Activated B cell treated with CpG ODN at 0.5 μM for 24 hours (primary cell): ENCODE measurements around the gene C1orf105. TPM values are rescaled to one million over a fixed set of nuclear protein-coding genes. Genes with fewer than 3 reads are reported as not detected.

Experiments
- ATAC-seq: fragments of 200-7000 bp; cut with Tn5 transposase; one replicate; pipeline ENCODE4 v1.10.0; 2021; ENCODE audit warnings: low read depth, mild to moderate bottlenecking, moderate library complexity
- CTCF ChIA-PET: fragments of 350-600 bp; sonication (Branson Sonifier 250); formaldehyde crosslinking; loops from one replicate; lab custom pipeline; 2021; ENCODE audit warnings: antibody characterized with exemption; lab: Charles Lee
- POLR2A ChIA-PET: fragments of 350-600 bp; sonication (Branson Sonifier 250); formaldehyde crosslinking; loops from one replicate; lab custom pipeline; 2021; ENCODE audit warnings: antibody characterized with exemption; lab: Charles Lee
- DNase-seq: peaks from one replicate; pipeline ENCODE4 v3.0.0; 2022
- H3K27ac Mint-ChIP-seq: one replicate; pipeline ENCODE4 v1.8.0; 2020; ENCODE audit warnings: mixed read lengths
- H3K27me3 Mint-ChIP-seq: one replicate; pipeline ENCODE4 v1.8.0; 2021; ENCODE audit warnings: mixed read lengths
- H3K36me3 Mint-ChIP-seq: one replicate; pipeline ENCODE4 v1.8.0; 2021; ENCODE audit warnings: low read depth, mixed read lengths
- H3K4me1 Mint-ChIP-seq: one replicate; pipeline ENCODE4 v1.8.0; 2021; ENCODE audit warnings: mixed read lengths
- H3K4me3 Mint-ChIP-seq: one replicate; pipeline ENCODE4 v1.8.0; 2020; ENCODE audit warnings: mild to moderate bottlenecking, mixed read lengths
- H3K9me3 Mint-ChIP-seq: one replicate; pipeline ENCODE4 v1.8.0; 2020; ENCODE audit warnings: mixed read lengths
- CTCF ChIP-seq: fragments of 200-600 bp; IDR thresholded peaks from one replicate; pipeline ENCODE4 v1.8.0; 2022; ENCODE audit warnings: antibody characterized with exemption, mild to moderate bottlenecking
- intact Hi-C: fragments of 100-400 bp; cut with micrococcal nuclease; formaldehyde crosslinking; loops from one replicate; pipeline ENCODE4 v1.15.1; 2024
- total RNA-seq: library from RNA; stranded (reverse); gene quantifications from 2 replicates; pipeline ENCODE4 v1.2.3, GENCODE V29; 2022

C1orf105 gene
- total RNA-seq, 1 donor from 2014 or later, result not detected

- no peak for DNase-seq
- Mint-ChIP-seq H3K9me3 (no peaks in the 10 kb centered on the region), H3K4me3 (no peak overlapping the region), H3K27me3 (no peaks in the 10 kb centered on the region), H3K4me1 (peaks cover 46% of the 10 kb centered on the region), H3K36me3 (no peaks in the 10 kb centered on the region), H3K27ac (no peak overlapping the region)
- ATAC-seq, result no peak
- intact Hi-C loops, result no loop called here
- TF ChIP-seq CTCF, result no peak
- POLR2A ChIA-PET, result interaction anchor here (2.5 kb wide), 1 partner anchor 10 kb away, joined by 14 read pairs; no protein-coding TSS in a partner anchor
- CTCF ChIA-PET, result interaction anchor here (1.7 to 7.7 kb wide), 5 partner anchors 10 to 399 kb away, joined by 5 to 69 read pairs (median 23); no protein-coding TSS in a partner anchor
Measured at GRCh38 chr1:172400722-172401105, 19.8 kb upstream of the C1orf105 start.

DNA sequence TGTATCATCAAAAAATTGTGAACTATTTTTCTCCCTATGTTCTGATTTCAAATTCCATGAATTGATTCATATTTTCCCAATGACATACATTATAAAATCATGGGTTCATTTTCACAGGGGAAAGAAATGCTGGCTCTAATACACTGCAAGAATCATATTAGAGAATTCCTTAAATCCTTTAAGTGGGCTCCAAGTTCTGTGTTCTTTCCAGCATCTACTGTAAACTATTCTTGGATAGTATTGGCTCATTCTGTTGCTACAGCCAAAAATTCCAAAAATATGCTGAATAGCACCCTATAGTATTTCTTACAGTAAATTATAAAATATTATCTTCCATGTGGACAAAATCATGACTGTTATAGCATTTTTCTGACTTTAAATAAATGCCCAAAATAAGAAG is 19.0 kb upstream of the C1orf105 start:
- H3K36me3 Mint-ChIP-seq, result no peaks in the 10 kb centered on the region
- ATAC-seq (no peak), DNase-seq (no peak)
- intact Hi-C loops, result no loop called here
- ChIA-PET CTCF (interaction anchor here (2.8 to 7.7 kb wide), 3 partner anchors 11 to 399 kb away, joined by 23 to 69 read pairs (median 63); no protein-coding TSS in a partner anchor), POLR2A (no interaction called here)
- no peaks in the 10 kb centered on the region for H3K27me3 Mint-ChIP-seq
- no peak overlapping the region for H3K27ac Mint-ChIP-seq
- no peaks in the 10 kb centered on the region for H3K9me3 Mint-ChIP-seq
- H3K4me1 Mint-ChIP-seq, result peaks cover 39% of the 10 kb centered on the region
- no peak overlapping the region for H3K4me3 Mint-ChIP-seq
- TF ChIP-seq CTCF, result no peak

GRCh38 chr1:172401892-172402291 is 18.6 kb upstream of the C1orf105 start:
- H3K4me3 Mint-ChIP-seq, result no peak overlapping the region
- peaks cover 36% of the 10 kb centered on the region for H3K4me1 Mint-ChIP-seq
- DNase-seq, result no peak
- H3K36me3 Mint-ChIP-seq, result no peaks in the 10 kb centered on the region
- no peak for ATAC-seq
- TF ChIP-seq CTCF, result no peak
- ChIA-PET CTCF (interaction anchor here (0.8 to 7.7 kb wide), 3 partner anchors 43 to 400 kb away, joined by 3 to 63 read pairs (median 3); no protein-coding TSS in a partner anchor), POLR2A (no interaction called here)
- intact Hi-C loops, result no loop called here
- no peak overlapping the region for H3K27ac Mint-ChIP-seq
- no peaks in the 10 kb centered on the region for H3K27me3 Mint-ChIP-seq
- no peaks in the 10 kb centered on the region for H3K9me3 Mint-ChIP-seq

DNA sequence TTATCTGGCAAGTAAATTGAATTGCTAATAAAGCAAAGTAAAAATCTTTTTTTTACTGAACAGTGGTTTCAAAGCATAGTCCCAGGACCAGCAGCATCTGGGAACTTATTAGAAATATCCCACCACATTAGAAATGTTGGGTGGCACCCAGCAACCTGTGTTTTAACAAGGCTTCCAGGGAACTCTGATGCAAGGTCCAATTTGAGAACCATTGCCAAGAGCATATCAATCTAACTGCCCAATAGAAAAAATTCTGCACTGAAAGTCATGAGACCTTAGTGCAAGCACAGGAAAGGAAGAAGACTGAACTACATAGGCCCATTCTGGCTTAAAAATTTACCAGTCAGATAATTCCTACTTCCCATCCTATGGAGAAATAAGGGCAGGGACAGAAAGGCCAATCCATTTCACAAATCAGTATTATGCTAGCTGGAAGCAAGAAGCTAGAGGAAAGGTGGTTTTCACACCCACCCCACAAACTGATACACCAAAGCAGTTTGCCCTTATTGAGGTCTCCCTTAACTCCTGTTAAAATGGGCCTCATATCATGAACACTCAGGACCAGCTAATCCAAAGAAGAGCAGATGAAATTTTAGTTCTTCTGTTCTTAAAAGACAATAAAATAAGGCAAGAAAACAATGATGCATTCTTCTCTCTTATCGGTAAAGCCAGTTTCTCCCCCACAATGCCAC is 17.5 kb upstream of the C1orf105 start:
- Mint-ChIP-seq H3K4me1 (peaks cover 25% of the 10 kb centered on the region), H3K27ac (no peak overlapping the region), H3K9me3 (no peaks in the 10 kb centered on the region), H3K4me3 (no peak overlapping the region), H3K27me3 (no peaks in the 10 kb centered on the region), H3K36me3 (no peaks in the 10 kb centered on the region)
- no peak for ATAC-seq
- intact Hi-C loops, result no loop called here
- no peak for DNase-seq
- POLR2A ChIA-PET, result interaction anchor here (1.5 kb wide), 1 partner anchor 45 kb away, joined by 4 read pairs; no protein-coding TSS in a partner anchor
- CTCF ChIA-PET, result interaction anchor here (0.8 to 7.7 kb wide), 6 partner anchors 25 to 401 kb away, joined by 3 to 63 read pairs (median 3); no protein-coding TSS in a partner anchor
- TF ChIP-seq CTCF, result no peak

GRCh38 chr1:172404121-172404520 is 16.4 kb upstream of the C1orf105 start:
- intact Hi-C loops, result no loop called here

More at GRCh38 chr1:172404121-172404520, 16.4 kb upstream of the C1orf105 start:
- H3K9me3 Mint-ChIP-seq, result no peaks in the 10 kb centered on the region
- no peak for TF ChIP-seq CTCF
- no peak overlapping the region for H3K27ac Mint-ChIP-seq
- ChIA-PET POLR2A (interaction anchor here (1.5 kb wide), 1 partner anchor 46 kb away, joined by 4 read pairs; no protein-coding TSS in a partner anchor), CTCF (interaction anchor here (1.3 to 7.7 kb wide), 3 partner anchors 24 to 402 kb away, joined by 3 to 63 read pairs (median 3); no protein-coding TSS in a partner anchor)
- peaks cover 14% of the 10 kb centered on the region for H3K4me1 Mint-ChIP-seq
- DNase-seq, result no peak
- H3K4me3 Mint-ChIP-seq, result no peak overlapping the region
- H3K36me3 Mint-ChIP-seq, result no peaks in the 10 kb centered on the region
- no peak for ATAC-seq
- no peaks in the 10 kb centered on the region for H3K27me3 Mint-ChIP-seq
